K562 (cell line): ENCODE measurements around the gene UBXN10. TPM values are rescaled to one million over a fixed set of nuclear protein-coding genes. Genes with fewer than 3 reads are reported as not detected.

Experiments used
- CBFA2T2 ChIP-seq: fragments of 450-650 bp; conservative IDR thresholded peaks from 2 replicates; pipeline ENCODE4 v1.6.1; 2017; ENCODE audit warnings: mild to moderate bottlenecking
- EHMT2 ChIP-seq: fragments of 450-650 bp; IDR thresholded peaks from 2 replicates; pipeline ENCODE4 v1.6.1; 2018; ENCODE audit warnings: antibody characterized with exemption
- ELF2 ChIP-seq: fragments of 250-450 bp; sonication (Bioruptor Pico); IDR thresholded peaks from 2 replicates; pipeline ENCODE4 v1.5.0; 2021; ENCODE audit warnings: mild to moderate bottlenecking
- ETV6 ChIP-seq, 3 experiments: fragments of 150-350 bp in 1 of 3; sonication (generic) in 1 of 3; formaldehyde crosslinking in 1 of 3; IDR thresholded peaks; 2 replicates each; pipeline versions ENCODE4 v1.6.1 to v1.8.0; 2014 to 2022; ENCODE audit warnings: borderline replicate concordance in 2 of 3, low read depth in 2 of 3, antibody characterized with exemption in 1 of 3, low read length in 1 of 3, mild to moderate bottlenecking in 1 of 3, missing genetic modification reagents in 1 of 3
- GABPA ChIP-seq: fragments of 200-800 bp; sonication (Bioruptor generic); conservative IDR thresholded peaks from 2 replicates; pipeline ENCODE4 v1.6.1; 2016; ENCODE audit warnings: low read depth, missing genetic modification characterization, missing compliant biosample characterization
- HDAC3 ChIP-seq: fragments of 450-650 bp; IDR thresholded peaks from 2 replicates; pipeline ENCODE4 v1.6.1; 2018; ENCODE audit warnings: borderline replicate concordance, mild to moderate bottlenecking, moderate library complexity; ENCODE audit not compliant: partially characterized antibody
- KAT2B ChIP-seq: IDR thresholded peaks from one replicate; pipeline ENCODE4 v1.6.1; 2012; ENCODE audit warnings: low read depth, mild to moderate bottlenecking, control low read depth, inconsistent platforms, low read length, moderate library complexity
- KDM2B ChIP-seq: fragments of 250-450 bp; sonication (Bioruptor Pico); IDR thresholded peaks from 2 replicates; pipeline ENCODE4 v1.8.0; 2021; ENCODE audit warnings: mild to moderate bottlenecking, moderate library complexity
- KDM4B ChIP-seq, 2 experiments: fragments of 450-650 bp in 1 of 2; sonication (generic) in 1 of 2; IDR thresholded peaks; 2 replicates each; pipeline ENCODE4 v1.6.1; 2016 to 2017; ENCODE audit warnings: borderline replicate concordance in 2 of 2, antibody characterized with exemption in 1 of 2, low read depth in 1 of 2, mild to moderate bottlenecking in 1 of 2
- MCM3 ChIP-seq: fragments of 450-650 bp; IDR thresholded peaks from 2 replicates; pipeline ENCODE4 v1.6.1; 2016
- MYC ChIP-seq, 2 experiments: fragments of 250-450 bp in 1 of 2; sonication (Bioruptor Pico) in 1 of 2; IDR thresholded peaks; 2 replicates each; pipeline versions ENCODE4 v1.5.1 to v1.6.1; 2012 to 2021; ENCODE audit warnings: low read depth in 2 of 2, borderline replicate concordance in 1 of 2, improper control_type of control experiment in 1 of 2, low read length in 1 of 2, mild to moderate bottlenecking in 1 of 2, moderate library complexity in 1 of 2
- NCOA1 ChIP-seq: fragments of 450-650 bp; IDR thresholded peaks from 2 replicates; pipeline ENCODE4 v1.6.1; 2016; ENCODE audit warnings: low read depth
- PRMT5 ChIP-seq: sonication (generic); formaldehyde crosslinking; IDR thresholded peaks from 2 replicates; pipeline ENCODE4 v1.5.0; 2020; ENCODE audit warnings: missing genetic modification reagents
- RBM17 ChIP-seq: fragments of 200-400 bp; formaldehyde crosslinking; IDR thresholded peaks from 2 replicates; pipeline ENCODE4 v1.6.1; 2017; ENCODE audit warnings: low read depth, mild to moderate bottlenecking, low read length, borderline replicate concordance
- RBM22 ChIP-seq: fragments of 200-400 bp; formaldehyde crosslinking; IDR thresholded peaks from 2 replicates; pipeline ENCODE4 v1.6.1; 2018; ENCODE audit warnings: low read length, low read depth; ENCODE audit not compliant: poor library complexity, severe bottlenecking
- SIN3B ChIP-seq: fragments of 450-650 bp; IDR thresholded peaks from 2 replicates; pipeline ENCODE4 v1.6.1; 2017; ENCODE audit warnings: low read depth, mild to moderate bottlenecking, moderate library complexity
- SIX5 ChIP-seq, 2 experiments: IDR thresholded peaks; 2 replicates each; pipeline ENCODE4 v1.6.1; 2011; ENCODE audit warnings: low read length in 2 of 2, borderline replicate concordance in 1 of 2, low read depth in 1 of 2, mild to moderate bottlenecking in 1 of 2, moderate library complexity in 1 of 2; ENCODE audit not compliant: insufficient read depth in 1 of 2
- SRSF3 ChIP-seq: fragments of 200-400 bp; formaldehyde crosslinking; IDR thresholded peaks from 2 replicates; pipeline ENCODE4 v1.6.1; 2016; ENCODE audit warnings: mild to moderate bottlenecking, low read length, moderate library complexity; ENCODE audit not compliant: insufficient read depth
- U2AF1 ChIP-seq: fragments of 200-400 bp; formaldehyde crosslinking; optimal IDR thresholded peaks from 2 replicates; pipeline ENCODE3; 2017; ENCODE audit warnings: mild to moderate bottlenecking, low read depth, low read length, moderate library complexity
- ZNF263 ChIP-seq: sonication (generic); formaldehyde crosslinking; IDR thresholded peaks from 2 replicates; pipeline ENCODE4 v1.8.0; 2022; ENCODE audit warnings: mild to moderate bottlenecking, missing genetic modification reagents, borderline replicate concordance
- ZNF282 ChIP-seq: sonication (generic); formaldehyde crosslinking; IDR thresholded peaks from 2 replicates; pipeline ENCODE4 v1.8.1; 2023; ENCODE audit warnings: missing genetic modification reagents
- ZNF778 ChIP-seq: fragments of 450-650 bp; formaldehyde crosslinking; IDR thresholded peaks from 2 replicates; pipeline ENCODE4 v1.4.0; 2020; ENCODE audit warnings: mild to moderate bottlenecking, moderate library complexity
- polyA plus RNA-seq, 8 experiments: library from polyadenylated mRNA; depleted of rRNA in 4 of 8; stranded (reverse) in 5 of 8; unstranded in 3 of 8; fragments of >200 nt; fragmentation: Nextera tagmentation in 2 of 8; fragmentation: Illumina TruSeq in 1 of 8; extraction: Ambion mirVana in 2 of 8; extraction: Trizol in 1 of 8; gene quantifications; 2 replicates each; pipeline versions ENCODE4 v1.2.1 to v1.2.3, GENCODE V29; 2011 to 2014; ENCODE audit warnings: inconsistent platforms in 1 of 8, missing spikeins in 1 of 8
- total RNA-seq, 7 experiments: library from RNA; depleted of rRNA in 6 of 7; stranded (reverse); fragments of >200 nt in 6 of 7; fragmentation: Illumina TruSeq in 2 of 7; extraction: Trizol in 2 of 7; gene quantifications; 2 replicates each; pipeline versions ENCODE4 v1.2.1 to v1.2.3, GENCODE V29; 2011 to 2021; ENCODE audit warnings: low replicate concordance in 1 of 7
- TF ChIP-seq, protein P1 (sequence below): fragments of 200-800 bp; sonication (Bioruptor generic); IDR thresholded peaks from 2 replicates; pipeline ENCODE4 v1.6.1; 2016; ENCODE audit warnings: missing genetic modification characterization, missing compliant biosample characterization

UBXN10 gene
- total and polyA plus RNA-seq, 9 of the 15 experiments (the other 6 are each of a cell fraction or from before 2014, with no cell fraction given), result 10.7 to 17.7 (median 13.6) TPM

DNA sequence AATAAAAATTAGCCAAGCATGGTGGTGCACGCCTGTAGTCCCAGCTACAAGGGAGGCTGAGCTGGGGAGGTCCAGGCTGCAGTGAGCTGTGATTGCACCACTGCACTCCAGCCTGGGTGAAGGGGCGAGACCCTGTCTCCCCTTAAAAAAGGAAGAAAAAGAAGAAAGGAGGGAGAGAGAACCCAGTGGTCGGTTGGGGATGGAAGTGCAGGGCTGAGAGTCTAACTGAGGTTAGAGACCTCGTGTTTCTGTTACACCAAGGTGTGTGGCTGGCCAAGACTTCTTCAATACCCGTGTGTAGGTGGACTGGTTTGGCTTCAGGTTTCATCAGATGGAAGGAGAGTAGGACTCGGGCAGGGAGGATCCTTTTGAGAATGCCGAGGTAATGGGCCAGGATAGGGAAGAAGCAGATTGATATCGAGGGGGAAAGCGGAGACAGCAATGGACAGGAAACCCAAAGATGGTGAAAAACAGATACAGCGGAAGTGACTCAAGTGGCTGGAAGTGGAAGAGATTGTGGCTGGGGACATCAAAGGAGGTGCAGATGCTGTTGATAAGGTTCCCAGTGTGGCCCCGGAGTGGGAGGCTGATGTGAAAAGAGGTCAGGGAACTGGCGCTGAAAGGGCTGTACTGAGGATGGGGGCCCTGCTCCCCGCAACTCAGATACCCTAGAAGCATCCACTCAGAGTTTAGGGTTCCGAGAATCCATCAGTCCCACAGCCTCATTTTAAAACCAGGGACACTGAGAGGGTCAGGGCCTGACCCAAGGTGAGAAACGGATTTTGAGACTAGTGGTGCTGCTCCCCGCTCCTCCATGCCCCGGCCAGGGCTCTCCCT, 681 bp upstream of the UBXN10 start (continued):
- TF ChIP-seq ETV6 (IDR thresholded peaks at IDR 0.05; ENCODE audit: borderline replicate concordance in 1 of 2, low read depth in 2 of 2, low read length in 1 of 2) (peak; percentile 94 to 99), ETV6 (CRISPR knock-in tag; IDR thresholded peaks at IDR 0.05; ENCODE audit: borderline replicate concordance) (no peak), CBFA2T2 (peak; percentile 72), RBM22 (no peak), HDAC3 (peak; percentile 81), EHMT2 (peak; percentile 74), RBM17 (no peak), SIX5 (IDR thresholded peaks at IDR 0.05; ENCODE audit: borderline replicate concordance in 1 of 2, insufficient read depth in 1 of 2, low read depth in 1 of 2, low read length in 2 of 2) (no peak), ZNF778 (no peak), U2AF1 (no peak), SIN3B (no peak), NCOA1 (peak; percentile 94), ZNF282 (no peak), KDM4B (IDR thresholded peaks at IDR 0.05; ENCODE audit: borderline replicate concordance in 2 of 2, low read depth in 1 of 2) (no peak; a peak in 3 of 4 replicates), PRMT5 (CRISPR knock-in tag) (no peak), MCM3 (no peak), KDM2B (no peak), ZNF263 (no peak; the same call in 1 of the 2 replicates), ELF2 (CRISPR knock-in tag) (no peak; the same call in 1 of the 2 replicates), KAT2B (no peak), SRSF3 (no peak), MYC (IDR thresholded peaks at IDR 0.05; ENCODE audit: low read depth, low read length) (peak; percentile 16), MYC (CRISPR knock-in tag; IDR thresholded peaks at IDR 0.05; ENCODE audit: borderline replicate concordance, low read depth) (no peak), GABPA (peak; percentile 88)
- TF ChIP-seq, protein P1, sequence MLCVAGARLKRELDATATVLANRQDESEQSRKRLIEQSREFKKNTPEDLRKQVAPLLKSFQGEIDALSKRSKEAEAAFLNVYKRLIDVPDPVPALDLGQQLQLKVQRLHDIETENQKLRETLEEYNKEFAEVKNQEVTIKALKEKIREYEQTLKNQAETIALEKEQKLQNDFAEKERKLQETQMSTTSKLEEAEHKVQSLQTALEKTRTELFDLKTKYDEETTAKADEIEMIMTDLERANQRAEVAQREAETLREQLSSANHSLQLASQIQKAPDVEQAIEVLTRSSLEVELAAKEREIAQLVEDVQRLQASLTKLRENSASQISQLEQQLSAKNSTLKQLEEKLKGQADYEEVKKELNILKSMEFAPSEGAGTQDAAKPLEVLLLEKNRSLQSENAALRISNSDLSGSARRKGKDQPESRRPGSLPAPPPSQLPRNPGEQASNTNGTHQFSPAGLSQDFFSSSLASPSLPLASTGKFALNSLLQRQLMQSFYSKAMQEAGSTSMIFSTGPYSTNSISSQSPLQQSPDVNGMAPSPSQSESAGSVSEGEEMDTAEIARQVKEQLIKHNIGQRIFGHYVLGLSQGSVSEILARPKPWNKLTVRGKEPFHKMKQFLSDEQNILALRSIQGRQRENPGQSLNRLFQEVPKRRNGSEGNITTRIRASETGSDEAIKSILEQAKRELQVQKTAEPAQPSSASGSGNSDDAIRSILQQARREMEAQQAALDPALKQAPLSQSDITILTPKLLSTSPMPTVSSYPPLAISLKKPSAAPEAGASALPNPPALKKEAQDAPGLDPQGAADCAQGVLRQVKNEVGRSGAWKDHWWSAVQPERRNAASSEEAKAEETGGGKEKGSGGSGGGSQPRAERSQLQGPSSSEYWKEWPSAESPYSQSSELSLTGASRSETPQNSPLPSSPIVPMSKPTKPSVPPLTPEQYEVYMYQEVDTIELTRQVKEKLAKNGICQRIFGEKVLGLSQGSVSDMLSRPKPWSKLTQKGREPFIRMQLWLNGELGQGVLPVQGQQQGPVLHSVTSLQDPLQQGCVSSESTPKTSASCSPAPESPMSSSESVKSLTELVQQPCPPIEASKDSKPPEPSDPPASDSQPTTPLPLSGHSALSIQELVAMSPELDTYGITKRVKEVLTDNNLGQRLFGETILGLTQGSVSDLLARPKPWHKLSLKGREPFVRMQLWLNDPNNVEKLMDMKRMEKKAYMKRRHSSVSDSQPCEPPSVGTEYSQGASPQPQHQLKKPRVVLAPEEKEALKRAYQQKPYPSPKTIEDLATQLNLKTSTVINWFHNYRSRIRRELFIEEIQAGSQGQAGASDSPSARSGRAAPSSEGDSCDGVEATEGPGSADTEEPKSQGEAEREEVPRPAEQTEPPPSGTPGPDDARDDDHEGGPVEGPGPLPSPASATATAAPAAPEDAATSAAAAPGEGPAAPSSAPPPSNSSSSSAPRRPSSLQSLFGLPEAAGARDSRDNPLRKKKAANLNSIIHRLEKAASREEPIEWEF, result 0 out of 2 replicates have a peak, but pooled peaks have one; percentile 66
